ENCODE data around the gene SNUPN. TPM values are rescaled to one million over a fixed set of nuclear protein-coding genes. Genes with fewer than 3 reads are reported as not detected.
"Not testable (repeated sequence)": the region's sequence is repeated elsewhere in the genome, so short reads cannot be mapped to it uniquely, and the experiment has no call there.

Gene SNUPN
- total RNA-seq, 1 experiment from 2014 or later: 23.5 TPM

- 0 out of 2 replicates have a peak, but pooled peaks cover 4% of the 10 kb centered on the region for H3K36me3 ChIP-seq
- no peaks in the 10 kb centered on the region for H3K9me3 ChIP-seq (replicated peaks)
- peak within 1 kb of the TSS; percentile 82 for H3K4me3 ChIP-seq
- H3K27ac ChIP-seq: peak within 1 kb of the TSS; percentile 52
- no peaks in the 10 kb centered on the region for H3K27me3 ChIP-seq
- DNase-seq: peak; percentile 85 to 86
- peaks cover 6% of the 10 kb centered on the region; the same call in 1 of the 2 replicates for H3K4me1 ChIP-seq
Measured at GRCh38 chr15:75647370-75648155, 22.0 kb upstream of the SNUPN start, which contains the start of gene SNX33. Gene SNX33 (plus strand): TSS chr15:75647912. CDS start chr15:75649103, 1,191 bp downstream.

DNA sequence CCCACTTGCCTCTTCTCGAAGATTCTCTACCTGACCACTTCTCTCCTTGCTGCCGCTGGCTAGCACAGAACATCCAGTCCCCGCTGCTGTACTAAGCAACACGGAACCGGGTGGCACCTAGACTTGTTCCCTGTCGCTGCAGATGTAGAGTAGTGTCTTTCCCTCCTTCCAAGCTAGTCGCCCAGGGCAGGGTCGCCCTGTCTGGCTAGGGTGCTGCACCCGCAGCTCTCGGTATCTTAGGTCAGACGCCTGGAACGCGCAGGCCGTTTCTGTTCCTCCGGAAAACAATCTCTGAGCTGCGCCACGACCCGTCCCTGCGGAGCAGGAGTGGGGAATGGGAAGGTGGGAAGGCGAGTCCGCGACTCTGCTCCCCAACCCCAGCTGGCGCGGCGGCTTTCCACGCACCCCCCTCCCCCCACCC, 21.4 kb upstream of the SNUPN start:
- DNase-seq: no peak
- peak overlapping the region; percentile 82 for H3K4me3 ChIP-seq
- H3K36me3 ChIP-seq: 0 out of 2 replicates have a peak, but pooled peaks cover 4% of the 10 kb centered on the region
- peaks cover 6% of the 10 kb centered on the region; the same call in 1 of the 2 replicates for H3K4me1 ChIP-seq
- peak overlapping the region; percentile 52 for H3K27ac ChIP-seq
- no peaks in the 10 kb centered on the region for H3K9me3 ChIP-seq (replicated peaks)
- H3K27me3 ChIP-seq: no peaks in the 10 kb centered on the region

DNA sequence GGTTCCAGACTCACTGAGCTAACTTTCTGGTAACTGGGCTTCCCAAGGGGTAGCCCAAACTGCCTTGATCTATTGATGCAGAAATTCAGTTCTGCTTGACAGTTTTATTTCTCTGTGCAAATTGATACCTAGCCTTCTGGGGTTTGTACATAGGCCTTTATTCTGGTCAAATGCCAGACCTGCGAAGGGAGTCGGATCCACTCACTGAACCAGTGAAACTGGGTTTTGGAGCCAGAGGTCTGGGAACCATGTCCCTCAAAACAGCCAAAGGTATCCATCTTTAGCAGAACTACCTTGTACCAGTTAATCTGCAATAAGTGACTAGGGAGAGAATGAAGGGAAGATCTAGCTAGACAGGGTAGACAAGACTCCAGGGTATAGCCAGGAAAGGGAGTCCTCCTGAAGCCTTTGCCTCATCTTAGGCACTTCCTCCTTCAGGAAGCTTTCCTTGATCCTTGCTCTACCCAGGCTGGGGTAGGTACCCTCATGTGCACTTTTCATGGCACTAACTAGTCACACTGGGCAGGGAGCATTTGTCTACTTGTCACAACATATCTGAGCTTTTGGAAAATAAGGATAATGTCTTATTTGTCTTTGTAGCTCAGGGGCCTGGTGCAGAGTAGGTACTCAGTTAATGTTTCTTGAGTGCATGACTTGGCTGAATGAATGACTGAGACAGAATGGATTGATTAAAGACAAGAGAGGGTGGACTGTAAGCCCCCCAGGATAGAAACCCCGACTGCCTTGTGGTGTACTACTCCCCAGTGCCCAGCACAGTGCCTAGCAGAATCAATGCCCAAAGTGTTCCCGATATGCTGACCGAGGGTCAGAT, 20.8 kb upstream of the SNUPN start:
- Histone ChIP-seq H3K4me1 (peaks cover 5% of the 10 kb centered on the region; the same call in 1 of the 2 replicates), H3K27ac (no peak overlapping the region; the same call in 1 of the 2 replicates), H3K36me3 (0 out of 2 replicates have a peak, but pooled peaks cover 4% of the 10 kb centered on the region), H3K27me3 (no peaks in the 10 kb centered on the region), H3K4me3 (peak overlapping the region; percentile 82), H3K9me3 (replicated peaks) (no peaks in the 10 kb centered on the region)
- no peak for DNase-seq

GRCh38 chr15:75644376-75644775, 18.9 kb upstream of the SNUPN start:
- H3K27ac ChIP-seq: no peak overlapping the region
- DNase-seq: no peak
- no peaks in the 10 kb centered on the region for H3K9me3 ChIP-seq (replicated peaks)
- H3K4me1 ChIP-seq: no peaks in the 10 kb centered on the region
- no peaks in the 10 kb centered on the region for H3K27me3 ChIP-seq
- no peaks in the 10 kb centered on the region for H3K36me3 ChIP-seq
- H3K4me3 ChIP-seq: no peak overlapping the region

GRCh38 chr15:75641603-75642002, 16.1 kb upstream of the SNUPN start:
- Histone ChIP-seq H3K27me3 (no peaks in the 10 kb centered on the region), H3K4me3 (no peak overlapping the region), H3K9me3 (replicated peaks) (no peaks in the 10 kb centered on the region), H3K4me1 (no peaks in the 10 kb centered on the region), H3K36me3 (no peaks in the 10 kb centered on the region), H3K27ac (no peak overlapping the region)
- no peak for DNase-seq

DNA sequence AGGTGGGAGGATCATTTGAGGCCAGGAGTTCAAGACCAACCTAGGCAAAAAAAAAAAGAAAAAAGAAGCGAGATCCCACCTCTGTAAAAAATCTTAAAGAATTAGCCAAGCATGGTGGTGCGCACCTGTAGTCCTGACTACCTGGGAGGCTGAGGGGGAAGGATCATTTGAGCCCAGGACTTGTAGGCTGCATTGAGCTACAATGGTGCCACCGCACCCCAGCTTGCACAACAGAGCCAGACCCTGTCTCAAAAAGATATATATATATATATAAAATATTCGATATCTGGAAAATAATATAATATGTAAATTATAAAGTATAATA, 15.6 kb upstream of the SNUPN start:
- H3K4me3 ChIP-seq: peak overlapping the region; percentile 89; the same call in 1 of the 2 replicates
- no peaks in the 10 kb centered on the region for H3K27me3 ChIP-seq
- DNase-seq: no peak
- no peak overlapping the region for H3K27ac ChIP-seq
- H3K9me3 ChIP-seq (replicated peaks): no peaks in the 10 kb centered on the region
- H3K36me3 ChIP-seq: no peaks in the 10 kb centered on the region
- no peaks in the 10 kb centered on the region for H3K4me1 ChIP-seq

GRCh38 chr15:75640483-75641178, 15.1 kb upstream of the SNUPN start:
- peak; percentile 49 to 68 for DNase-seq
- H3K27ac ChIP-seq: peak overlapping the region; percentile 61; the same call in 1 of the 2 replicates
- no peaks in the 10 kb centered on the region for H3K4me1 ChIP-seq
- no peaks in the 10 kb centered on the region for H3K27me3 ChIP-seq
- H3K9me3 ChIP-seq (replicated peaks): no peaks in the 10 kb centered on the region
- no peaks in the 10 kb centered on the region for H3K36me3 ChIP-seq
- peak overlapping the region; percentile 89 for H3K4me3 ChIP-seq

DNA sequence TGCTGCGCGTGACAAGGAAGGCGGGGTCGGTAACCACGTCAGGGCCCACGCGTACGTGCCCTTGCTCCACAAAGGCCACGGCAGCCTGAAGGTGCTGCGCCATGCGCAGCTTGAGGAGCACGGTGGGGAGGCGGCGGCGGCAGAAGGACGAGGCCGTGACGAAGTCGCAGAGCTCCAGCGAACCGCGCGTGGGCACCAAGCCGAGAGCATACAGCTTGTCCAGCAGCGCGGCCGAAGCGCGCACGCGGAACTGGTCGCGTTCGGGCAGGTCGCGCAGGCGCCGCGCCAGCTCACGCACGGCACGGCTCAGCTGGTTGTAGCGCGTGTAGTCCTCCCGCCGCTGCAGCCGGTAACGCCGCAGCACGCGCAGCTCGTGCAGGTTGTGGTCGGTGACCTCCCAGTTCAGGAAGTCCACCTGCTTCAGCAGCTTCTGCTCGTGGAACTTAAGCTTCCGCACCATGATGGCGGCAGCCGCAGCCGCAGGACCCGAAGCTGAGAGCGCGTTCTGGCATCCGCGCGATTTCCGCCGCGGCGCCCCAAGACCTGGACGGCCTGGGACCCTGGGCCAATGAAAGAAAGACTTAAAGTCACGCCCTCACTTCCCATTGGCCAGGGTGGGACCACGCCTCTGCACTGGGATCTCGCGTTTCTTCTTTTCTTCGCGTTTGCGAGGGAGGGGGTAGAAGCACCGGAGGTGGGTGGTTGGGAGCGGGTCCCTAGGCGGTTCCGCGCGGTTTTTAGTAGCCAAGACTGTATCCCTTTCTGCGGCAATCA, 14.4 kb upstream of the SNUPN start, which contains the start of gene IMP3:
Gene IMP3, minus strand, starts transcription at position 516 of the 774 bp plus-strand sequence. Its CDS starts 56 bp downstream, at position 460.
- Histone ChIP-seq H3K36me3 (no peaks in the 10 kb centered on the region), H3K27ac (peak within 1 kb of the TSS; percentile 61), H3K4me1 (no peaks in the 10 kb centered on the region), H3K9me3 (replicated peaks) (no peaks in the 10 kb centered on the region), H3K4me3 (peak within 1 kb of the TSS; percentile 89), H3K27me3 (no peaks in the 10 kb centered on the region)
- peak; percentile 95 to 98 for DNase-seq

- no peaks in the 10 kb centered on the region for H3K27me3 ChIP-seq
- no peak for DNase-seq
- peak overlapping the region; percentile 61 for H3K27ac ChIP-seq
- H3K36me3 ChIP-seq: no peaks in the 10 kb centered on the region
- H3K4me1 ChIP-seq: no peaks in the 10 kb centered on the region
- H3K4me3 ChIP-seq: peak overlapping the region; percentile 89
- H3K9me3 ChIP-seq (replicated peaks): no peaks in the 10 kb centered on the region
Measured at GRCh38 chr15:75639191-75639708, 13.7 kb upstream of the SNUPN start.

- Histone ChIP-seq H3K36me3 (no peaks in the 10 kb centered on the region), H3K4me1 (no peaks in the 10 kb centered on the region), H3K27me3 (no peaks in the 10 kb centered on the region), H3K27ac (no peak overlapping the region), H3K9me3 (replicated peaks) (no peaks in the 10 kb centered on the region), H3K4me3 (no peak overlapping the region)
- no peak for DNase-seq
Measured at GRCh38 chr15:75637245-75638009, 11.9 kb upstream of the SNUPN start.

DNA sequence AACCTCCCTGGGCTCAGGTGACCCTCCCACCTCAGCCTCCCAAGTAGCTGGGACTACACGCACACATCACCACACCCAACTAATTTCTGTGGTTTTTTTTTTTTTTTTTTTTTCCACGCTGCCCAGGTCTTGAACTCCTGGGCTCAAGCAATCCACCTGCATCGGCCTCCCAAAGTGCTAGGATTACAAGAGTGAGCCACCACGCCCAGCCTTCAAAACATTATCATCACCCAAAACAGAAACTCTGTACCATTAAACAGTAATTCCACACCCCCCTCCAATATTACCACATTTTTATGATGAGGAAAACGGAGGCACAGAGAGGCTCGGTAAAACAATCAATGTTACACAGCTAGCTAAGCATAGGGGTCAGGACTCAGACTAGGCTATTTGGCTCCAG, 10.5 kb upstream of the SNUPN start:
- no peak for DNase-seq
- Histone ChIP-seq H3K36me3 (no peaks in the 10 kb centered on the region), H3K4me3 (no peak overlapping the region), H3K9me3 (replicated peaks) (no peaks in the 10 kb centered on the region), H3K27me3 (no peaks in the 10 kb centered on the region), H3K27ac (no peak overlapping the region), H3K4me1 (no peaks in the 10 kb centered on the region)

- not testable (repeated sequence) for H3K27ac ChIP-seq, DNase-seq
Measured at GRCh38 chr15:75633922-75634321, 8.4 kb upstream of the SNUPN start.

GRCh38 chr15:75631935-75632334, 6.4 kb upstream of the SNUPN start:
- no peaks in the 10 kb centered on the region for H3K27me3 ChIP-seq
- H3K36me3 ChIP-seq: no peaks in the 10 kb centered on the region
- DNase-seq: no peak
- H3K27ac ChIP-seq: no peak overlapping the region
- H3K9me3 ChIP-seq (replicated peaks): no peaks in the 10 kb centered on the region
- no peak overlapping the region for H3K4me3 ChIP-seq
- no peaks in the 10 kb centered on the region for H3K4me1 ChIP-seq

More at GRCh38 chr15:75633922-75634321, 8.4 kb upstream of the SNUPN start:
- not testable (repeated sequence) for H3K4me3 ChIP-seq; H3K9me3 ChIP-seq (replicated peaks); H3K36me3 ChIP-seq; H3K4me1 ChIP-seq; H3K27me3 ChIP-seq
